Measurements from ENCODE around the gene INS.
"Not testable (repeated sequence)": the region's sequence is repeated elsewhere in the genome, so short reads cannot be mapped to it uniquely, and the experiment has no call there.

Gene INS

DNA sequence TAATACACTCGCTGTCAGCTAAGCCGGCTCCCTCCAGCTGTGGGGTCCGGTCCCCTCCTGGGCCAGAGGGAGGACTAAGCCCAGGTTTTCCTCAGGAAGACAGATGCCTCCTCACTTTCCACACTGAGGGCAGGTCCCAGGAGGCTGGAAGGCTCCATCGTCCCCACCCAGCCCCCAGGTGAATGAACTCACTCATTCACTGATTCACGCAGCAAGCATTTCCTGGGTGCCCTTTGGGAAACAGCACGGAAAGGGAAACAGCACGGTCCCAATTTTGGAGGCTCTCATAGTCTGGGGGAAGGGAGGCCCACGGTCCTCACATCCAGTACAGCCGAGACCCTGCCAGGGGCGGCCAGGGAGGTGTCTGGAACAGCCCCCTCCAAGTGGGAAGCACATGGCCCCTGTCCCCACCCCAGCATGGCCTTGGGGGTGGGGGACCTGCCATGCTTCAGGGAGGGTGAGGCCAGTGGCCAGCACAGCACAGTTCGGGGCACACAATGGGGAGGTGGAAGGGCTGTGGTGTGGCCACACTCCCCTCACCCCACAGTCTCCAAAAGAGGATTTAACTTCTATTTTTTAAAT is 19.9 kb upstream of the INS start:
- no peak for DNase-seq

DNA sequence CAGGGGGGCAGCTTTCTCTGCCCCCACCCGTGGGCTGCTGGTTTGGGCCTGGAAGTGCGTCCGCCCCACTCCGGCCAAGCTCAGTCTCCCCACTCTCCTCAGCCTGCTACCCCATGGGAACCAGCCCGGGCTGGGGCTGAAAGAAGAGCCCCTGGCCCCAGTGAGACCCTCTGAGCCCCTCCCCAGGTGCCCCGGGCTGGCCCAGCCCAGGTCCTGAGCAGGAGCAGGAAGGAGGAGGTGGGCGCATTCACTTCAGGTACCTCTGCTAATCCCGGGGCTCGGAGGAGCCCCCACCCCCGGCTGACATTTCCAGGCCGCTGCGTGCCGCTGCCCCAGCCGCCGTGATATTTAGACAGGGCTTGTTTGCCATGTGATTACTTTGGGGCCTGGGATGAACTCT is 19.3 kb upstream of the INS start:
- no peak for DNase-seq

DNA sequence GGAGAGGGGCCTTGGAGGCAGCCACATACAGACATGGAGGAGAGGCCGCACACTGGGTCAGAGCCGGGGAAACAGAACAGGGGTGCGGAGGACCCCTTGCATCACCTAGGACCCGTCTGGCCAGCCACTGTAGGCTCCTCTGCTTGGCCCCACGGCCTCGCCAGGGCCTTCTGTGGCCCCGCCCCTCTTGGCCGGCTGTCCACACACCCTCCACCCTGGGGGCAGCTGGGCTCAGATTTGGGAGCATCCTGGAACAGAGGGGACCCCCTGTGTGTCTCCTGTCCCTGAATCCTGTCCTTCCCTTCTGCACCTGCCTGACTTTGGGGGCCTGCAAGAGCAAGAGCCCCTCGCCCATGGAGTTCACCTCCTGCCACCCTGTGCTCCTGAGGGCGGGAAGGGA is 18.5 kb upstream of the INS start:
- no peak for DNase-seq

DNA sequence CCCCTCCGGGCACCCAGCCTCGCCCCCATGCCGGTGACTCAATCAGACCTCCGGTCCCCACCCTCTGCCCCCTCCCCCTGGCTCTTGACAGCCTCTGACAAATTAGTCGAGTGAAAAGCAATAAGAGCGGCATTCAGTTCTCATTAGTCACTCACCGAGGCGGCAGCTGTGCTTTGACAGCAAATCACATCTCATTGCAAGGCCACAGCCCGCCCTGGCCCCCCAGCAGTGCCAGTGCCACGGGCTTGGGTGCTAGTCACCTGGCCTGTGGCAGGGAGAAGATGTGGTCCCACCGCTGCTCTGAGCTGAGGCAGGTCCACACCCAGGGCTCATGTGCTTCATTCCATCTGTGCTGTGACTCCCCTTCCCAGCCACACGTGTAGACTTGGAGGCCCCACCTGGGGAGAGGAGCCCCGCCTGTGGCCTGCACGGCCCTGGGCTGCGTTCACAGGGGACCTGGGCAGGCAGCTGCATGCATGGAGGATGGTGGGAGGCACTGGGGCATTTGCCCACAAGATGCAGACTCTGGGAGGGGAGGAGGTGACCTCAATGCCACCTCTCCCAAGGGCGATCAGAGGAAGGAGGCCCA is 18.0 kb upstream of the INS start:
- DNase-seq: no peak

DNA sequence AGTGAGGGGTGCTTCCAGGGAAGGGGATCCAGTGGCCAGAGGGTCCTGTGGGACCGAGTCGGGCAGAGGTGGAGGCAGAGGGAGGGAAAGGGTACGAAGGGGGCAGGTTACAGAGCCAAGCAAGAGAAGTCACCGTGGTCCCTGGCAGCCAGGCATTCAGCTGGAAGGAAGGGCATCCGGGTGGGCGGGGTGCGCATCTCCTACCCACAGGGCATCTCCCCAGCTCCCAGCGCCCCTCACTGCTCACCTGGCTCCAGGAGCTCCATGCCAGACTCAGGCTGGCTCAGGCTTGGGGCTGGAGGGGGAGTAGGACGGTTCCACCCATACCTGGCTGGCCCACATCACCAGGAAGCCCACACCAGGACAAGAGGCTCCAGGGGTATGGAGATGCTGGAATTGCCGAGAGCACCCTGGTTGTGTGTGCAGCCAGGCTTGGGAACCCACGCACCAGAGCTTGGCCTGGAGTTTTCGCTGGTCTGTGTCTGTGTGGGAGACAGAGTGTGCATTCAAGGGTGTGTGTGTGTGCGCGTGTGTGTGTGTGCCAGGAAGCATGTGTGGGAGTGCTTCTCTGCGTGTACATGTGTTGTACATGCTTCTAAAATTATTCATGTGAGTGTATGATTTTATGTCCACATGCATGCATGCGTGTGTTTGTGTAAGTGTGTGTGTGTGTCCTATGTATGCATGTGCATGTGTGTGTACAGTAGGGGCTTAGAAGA is 17.2 kb upstream of the INS start:
- DNase-seq: not testable (repeated sequence)

DNA sequence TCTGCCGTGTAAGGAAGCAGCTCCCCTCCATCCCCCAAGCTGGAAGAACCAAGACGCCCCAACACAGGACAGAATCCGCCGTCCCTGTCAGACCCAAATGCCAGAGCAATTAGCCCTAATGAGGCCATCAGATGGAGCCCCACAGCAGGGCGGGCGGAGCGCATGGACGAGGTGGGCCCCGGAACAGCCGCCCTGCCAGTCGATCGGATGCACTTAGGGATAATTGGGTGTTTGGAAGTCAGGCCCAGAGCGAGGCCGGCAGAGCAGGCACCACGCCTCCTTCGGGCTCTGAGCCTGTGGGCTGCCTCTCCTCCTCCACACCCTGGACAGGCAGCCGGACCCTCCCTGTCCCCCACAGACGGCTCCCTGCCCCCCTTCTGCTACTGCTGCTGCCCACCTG is 16.1 kb upstream of the INS start:
- no peak for DNase-seq

DNA sequence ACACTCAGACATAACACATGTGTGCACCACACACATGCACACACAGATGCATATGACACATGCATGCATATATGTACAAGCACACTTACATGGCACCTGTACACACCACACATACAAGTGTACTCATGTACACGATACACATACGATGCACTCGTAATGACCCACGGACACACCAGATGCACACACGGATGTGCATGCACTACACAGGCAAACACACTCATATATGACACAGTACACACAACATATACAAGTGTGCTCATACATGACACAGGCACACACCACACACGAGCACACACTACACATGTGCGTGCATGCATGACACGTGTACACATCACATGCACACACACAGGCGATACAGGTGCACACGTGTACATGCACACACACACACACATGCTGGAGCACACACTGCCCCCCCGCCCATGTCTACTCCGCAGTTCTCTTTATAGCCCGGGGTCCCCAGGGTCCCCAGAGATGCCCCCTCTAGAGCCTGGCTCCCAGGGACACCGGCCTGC is 15.4 kb upstream of the INS start:
- DNase-seq: no peak

DNA sequence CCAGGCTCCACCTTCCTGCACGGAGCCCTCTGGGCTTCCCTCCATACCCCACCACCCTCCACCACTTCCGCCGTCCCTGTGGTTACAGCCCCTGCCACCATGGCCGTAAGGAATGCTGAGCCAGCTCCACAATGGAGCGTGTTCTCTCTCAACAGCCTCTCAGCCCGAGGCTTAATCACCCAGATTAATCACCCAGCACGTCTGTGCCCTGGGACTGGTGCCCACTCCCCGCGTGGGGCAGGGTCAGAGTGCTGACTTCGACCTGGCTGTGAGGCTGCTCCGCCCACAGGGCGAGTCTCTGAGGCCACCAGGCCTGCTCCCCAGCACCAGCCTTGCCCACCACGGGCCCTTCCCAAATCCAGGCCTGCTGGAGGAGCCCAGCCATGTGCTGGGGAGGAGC is 14.7 kb upstream of the INS start:
- no peak for DNase-seq

DNA sequence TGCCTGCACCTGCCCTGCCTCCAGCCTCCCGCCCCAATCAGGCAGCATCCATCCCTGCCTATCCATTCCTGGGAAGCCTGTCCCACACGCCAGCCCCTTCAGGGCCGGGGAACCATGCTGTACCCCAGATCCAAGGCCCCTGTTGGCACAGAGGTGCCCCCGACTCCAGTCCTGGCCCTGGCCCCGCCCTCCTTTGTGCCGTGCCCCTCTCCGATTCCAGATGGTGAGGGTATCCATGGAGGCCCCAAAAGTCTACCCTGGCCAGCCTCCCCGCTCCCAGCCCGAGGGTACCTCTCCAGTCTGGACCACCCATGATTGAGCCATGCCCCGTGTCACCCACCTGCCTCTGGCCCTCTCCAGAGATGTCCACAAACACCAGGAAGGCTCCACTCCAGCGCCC is 13.4 kb upstream of the INS start:
- DNase-seq: no peak

DNA sequence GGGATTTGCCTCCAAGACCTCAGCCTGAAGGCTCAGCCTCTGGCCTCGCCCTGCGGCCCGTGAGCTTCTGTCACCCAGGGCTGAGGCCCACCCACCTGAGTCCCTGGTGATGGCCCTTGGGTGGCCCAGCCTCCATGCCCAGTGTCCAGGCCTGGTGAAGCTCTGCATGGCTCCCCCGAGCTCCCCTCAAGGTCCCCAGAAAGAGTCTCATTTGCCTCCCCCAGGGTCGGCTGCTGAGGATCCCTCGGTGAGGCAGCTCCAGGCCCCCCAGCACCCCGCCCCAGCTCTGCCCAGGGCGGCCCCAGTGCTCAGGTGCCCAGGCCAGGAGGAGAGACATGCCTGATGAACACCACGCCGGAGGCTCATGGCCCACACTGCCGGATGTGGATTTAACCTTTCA is 12.8 kb upstream of the INS start:
- no peak for DNase-seq

DNA sequence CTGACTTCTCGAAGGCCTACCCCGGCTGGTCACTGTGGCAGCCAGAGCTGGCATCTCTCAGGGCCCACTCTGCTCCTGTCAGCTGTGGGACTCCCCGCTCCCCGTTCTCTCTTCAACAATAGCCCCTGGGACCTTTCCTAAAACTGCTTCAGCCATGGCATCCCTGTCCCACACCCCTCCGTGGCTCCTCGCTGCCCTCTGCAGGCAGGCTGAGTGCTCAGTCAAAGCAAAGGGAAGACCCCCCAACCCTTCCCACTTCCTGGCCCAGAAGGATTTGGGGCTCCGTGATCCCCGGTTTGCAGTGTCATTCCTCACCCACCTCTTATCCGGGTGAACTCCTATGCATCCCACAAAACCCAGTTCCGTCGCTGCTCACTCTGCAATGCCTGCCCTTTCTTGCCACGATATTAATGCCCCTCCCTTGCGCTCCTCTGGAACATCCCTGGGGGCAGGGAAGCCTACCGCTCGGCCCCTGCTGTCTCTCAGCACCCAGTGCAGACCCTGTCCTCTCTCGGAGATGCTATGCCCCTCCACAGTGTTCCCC is 12.2 kb upstream of the INS start:
- DNase-seq: no peak

DNA sequence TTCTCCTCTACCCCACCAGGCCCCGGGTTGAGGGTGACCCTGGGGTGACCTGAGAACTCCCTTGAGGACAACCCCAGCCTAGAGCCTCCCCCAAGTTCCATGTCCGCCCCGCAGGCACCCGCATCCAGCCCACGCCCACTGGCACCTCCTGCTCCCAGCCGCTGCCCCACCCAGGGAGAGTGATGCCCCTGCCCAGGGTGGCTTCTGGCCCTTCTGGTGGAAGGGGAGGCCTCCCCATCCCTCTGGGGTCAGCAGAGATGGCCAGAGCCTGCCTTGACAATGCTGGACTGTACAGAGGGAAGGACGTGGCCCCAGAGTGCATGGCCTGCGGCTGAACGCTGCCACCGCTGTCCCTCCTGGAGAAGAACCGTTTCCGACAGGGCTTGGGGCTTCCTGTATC is 11.7 kb upstream of the INS start:
- no peak for DNase-seq

DNA sequence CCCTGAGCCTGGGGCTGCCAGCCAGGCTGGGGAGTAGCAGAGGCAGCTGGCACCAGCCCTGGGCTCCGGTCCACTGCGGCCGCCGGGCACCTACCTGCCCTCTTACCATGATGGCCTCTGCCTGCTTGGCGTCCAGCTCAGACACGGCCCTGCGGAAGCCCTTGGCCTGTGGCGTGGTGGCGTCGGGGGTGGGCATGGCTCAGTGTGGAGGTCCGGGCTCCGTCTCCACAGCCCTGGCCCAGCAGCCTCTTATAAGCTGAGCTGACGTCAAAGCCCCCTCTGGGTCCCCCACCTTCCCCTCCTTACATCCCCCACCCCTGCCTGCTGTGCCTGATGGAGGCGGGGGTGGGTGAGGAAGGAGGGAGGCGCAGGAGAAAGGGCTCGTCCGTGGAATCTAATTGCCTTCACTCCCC is 10.6 kb upstream of the INS start, which contains the start of gene TH:
TH (minus strand) TSS at position 225 of the 413 bp plus-strand sequence; CDS start at position 196, 29 bp downstream.
- DNase-seq: no peak

DNA sequence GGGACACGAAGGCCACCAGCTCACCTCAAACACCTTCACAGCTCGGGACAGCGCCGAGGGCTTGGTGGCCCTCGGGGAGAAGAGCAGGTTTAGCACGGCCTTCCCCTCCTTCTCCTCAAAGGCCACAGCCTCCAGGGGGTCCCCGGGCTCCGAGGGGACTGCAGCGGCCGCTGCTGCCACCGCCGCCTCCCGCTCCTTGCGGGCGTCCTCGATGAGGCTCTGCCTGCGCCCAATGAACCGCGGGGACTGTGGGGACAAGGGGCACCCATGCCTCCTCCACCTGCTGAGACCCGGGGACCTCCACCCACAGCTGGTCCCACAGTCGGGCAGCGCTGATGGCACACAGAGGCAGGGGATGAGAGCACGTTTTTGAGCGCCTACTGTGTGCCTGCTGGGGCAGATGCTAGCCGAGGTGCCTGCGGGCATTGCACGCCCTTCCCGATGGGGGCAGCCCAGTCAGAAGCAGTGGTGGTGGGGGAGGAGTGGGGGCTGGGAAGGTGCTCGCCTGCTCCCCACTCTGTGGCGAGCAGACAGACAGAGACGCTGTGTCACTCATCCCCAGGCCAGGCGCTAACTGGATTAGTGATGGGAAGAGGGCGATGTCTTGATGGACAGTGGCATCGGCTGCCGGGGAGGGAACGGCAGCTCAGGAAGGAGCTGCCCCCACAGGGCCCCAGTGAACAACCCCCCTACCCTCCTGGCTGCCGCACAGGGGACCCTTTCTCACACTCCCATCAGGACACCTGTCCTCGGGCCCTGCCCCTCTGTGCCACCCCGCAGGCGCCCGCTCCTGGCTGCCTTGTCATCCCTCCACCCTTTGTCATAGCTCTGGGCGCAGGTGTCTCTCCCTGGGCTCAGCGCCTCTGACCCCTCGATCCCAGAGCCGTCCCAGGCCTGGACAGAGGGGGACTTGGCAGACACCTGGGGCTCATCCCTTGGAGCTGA is 8.9 kb upstream of the INS start:
- no peak for DNase-seq

DNA sequence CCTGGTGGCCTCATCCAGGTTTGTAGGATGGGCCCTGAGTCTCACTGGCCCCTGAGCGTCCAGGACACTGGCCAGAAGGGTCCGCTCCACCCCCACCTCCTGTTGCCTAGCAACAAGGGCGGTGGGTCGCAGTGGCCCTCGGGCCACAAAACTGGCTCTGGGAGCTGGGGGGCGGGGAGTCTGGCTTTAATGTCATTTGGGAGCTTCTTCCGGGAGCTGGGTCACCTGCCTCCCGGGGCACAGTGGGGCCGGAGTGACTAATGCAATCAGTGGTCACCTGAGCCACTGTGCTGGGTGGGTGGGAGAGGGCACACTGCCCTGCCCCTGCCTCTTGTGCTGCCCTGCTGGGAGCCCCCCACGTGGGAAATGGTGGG is 8.0 kb upstream of the INS start:
- no peak for DNase-seq

DNA sequence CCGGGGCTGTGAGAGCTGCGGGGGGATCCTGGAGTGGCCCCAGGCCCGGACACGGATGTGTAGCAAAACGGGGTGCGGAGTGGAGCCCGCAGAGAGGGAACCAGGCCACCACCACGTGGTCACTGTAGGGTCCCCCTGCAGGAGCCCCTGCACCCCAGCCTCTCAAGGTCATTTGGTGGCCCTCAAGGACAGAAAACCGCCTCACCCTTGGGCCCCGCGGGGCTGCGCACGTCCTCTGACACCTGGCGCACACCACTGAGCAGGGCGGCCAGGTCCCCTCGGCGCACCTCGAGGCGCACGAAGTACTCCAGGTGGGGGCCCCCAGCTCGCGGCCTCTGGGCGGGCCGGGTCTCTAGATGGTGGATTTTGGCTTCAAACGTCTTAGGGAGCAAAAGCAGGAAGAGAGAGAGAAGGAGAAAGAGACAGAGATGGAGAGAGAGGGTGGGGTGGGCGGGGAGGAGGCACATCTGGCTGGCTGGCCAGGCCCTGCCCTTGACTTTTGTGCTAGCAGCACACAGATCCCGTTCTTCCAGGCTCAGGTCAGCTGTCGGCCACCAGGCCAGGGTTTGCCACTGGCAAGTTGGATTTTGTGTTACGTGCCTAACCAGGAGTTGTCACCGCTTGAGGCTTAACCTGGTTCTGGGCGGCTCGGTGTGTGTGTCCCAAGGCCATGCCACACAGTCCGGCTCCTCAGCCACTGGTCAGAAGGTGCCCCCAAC is 7.4 kb upstream of the INS start:
- no peak for DNase-seq

DNA sequence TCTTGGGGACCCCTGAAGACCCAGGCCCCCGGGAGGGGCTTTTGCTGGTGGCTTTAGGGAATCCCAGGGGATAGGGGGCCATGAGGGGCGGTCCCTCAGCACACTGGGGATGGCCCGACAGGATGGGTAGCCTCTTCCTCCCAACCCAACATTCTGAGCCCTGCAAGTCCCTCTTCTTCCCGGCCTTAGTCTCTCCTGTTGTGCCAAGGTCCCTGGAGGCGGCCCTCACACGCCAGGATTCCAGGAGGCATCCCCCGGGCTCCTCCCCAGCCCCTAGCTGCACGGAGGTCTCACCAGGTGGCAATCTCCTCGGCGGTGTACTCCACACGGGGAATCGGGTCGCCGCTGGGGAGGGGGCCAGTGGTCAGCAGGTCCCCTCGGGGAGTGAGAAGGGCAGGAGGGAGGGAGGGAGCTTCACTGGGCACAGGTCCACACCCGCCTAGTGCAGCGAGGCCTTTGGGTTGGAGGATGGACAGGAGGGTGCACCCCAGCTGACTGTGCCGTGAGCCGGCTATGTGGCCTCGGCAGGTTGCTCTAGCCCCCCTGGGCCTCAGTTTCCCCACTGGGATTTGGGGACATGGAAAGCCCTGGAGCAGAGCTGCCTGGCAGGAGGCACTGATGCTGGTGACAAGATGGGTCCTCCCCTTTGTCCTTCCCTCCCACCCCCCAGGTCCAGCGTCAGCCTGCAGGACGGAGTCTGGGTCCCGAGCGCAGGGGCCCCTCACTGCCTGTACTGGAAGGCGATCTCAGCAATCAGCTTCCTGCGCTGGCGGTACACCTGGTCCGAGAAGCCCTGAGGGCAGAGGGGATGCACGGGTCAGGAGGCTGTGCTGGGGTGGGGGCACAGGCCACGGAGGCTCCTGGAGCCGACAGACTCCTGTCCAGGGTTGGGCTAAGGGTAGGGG is 6.4 kb upstream of the INS start:
- no peak for DNase-seq

DNA sequence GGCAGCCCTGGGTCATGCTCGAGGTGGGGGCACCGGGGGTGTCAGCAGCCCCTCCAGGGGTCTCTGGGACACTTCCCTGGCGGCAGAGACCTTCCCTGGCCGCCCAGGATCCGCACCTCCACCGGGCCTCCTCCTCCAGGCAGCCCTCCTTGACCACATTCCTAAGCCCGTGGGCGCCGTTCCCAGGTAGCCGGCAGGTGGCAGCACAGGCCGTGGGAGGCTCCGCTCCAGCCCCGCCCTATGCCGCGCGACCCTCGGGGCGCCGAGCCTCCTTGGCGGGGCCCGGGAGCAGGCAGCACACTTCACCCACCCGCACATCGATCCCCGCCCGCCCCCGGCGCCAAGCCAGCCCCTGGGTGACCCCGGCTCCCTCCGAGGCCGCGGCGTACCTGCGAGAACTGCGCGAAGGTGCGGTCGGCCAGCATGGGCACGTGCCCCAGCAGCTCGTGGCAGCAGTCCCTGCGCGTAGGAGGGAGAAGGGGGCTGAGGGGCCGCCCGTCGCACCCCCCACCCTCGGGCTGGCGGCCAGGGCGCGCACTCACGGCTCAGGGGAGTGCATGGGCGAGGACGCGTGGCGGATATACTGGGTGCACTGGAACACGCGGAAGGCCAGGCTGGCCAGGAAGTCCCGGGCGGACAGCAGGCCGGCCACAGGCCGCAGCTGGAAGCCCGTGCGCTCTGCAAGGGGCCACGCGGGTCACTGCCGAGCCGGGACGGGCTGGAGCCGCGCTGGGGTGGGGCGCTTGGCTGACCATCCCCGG is 5.3 kb upstream of the INS start:
- peak; percentile 42 to 53 for DNase-seq

DNA sequence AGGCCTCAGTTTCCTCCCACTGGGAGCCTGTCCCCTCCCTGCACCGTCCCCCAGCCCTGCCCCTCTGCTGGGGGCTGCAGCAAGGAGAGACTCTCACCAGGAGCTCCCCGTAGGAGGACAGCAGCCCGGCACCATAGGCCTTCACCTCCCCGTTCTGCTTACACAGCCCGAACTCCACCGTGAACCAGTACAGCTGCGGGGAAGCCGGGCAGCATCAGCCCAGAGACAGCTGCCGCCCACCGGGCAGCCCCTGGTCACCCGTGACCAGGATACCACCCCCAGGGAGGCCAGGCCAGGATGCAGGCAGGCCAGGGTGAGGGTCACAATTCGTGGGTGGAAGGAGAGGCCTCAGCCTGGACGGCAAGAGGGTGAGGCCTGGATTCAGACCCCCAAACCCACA is 4.6 kb upstream of the INS start:
- no peak for DNase-seq

DNA sequence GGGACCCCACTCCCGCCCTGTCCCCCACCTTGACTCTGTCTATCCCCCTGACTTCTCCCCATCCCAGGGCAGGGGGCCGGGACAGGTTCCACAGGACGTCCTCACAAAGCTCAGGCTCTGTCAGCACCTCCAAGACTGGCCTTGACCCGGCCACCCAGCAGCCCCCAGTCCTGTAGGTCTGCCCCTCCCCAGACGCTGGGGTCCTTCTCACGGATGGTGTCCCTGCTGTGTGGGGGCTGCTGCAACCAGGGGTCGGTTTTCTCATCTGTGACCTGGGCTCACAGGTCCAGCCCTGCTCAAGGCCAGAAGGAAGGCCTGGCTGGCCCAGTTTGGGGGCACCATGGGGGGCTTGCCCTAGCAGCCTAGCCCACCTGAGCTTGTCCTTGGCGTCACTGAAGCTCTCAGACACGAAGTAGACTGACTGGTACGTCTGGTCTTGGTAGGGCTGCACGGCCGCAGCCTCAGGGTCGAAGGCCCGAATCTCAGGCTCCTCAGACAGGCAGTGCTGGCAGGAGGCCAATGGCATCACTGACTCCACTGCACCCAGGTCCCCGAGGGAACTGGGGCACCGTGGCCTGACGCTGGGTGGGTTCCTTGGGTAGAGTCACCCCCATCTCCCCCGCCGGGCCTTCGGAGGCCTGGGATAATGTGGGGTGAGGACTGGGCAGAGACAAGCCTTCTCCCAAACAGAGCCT is 4.0 kb upstream of the INS start:
- no peak for DNase-seq
